DMS79 treated with DMSO at 0.1 percent for 48 hours (cell line): ENCODE measurements around the gene RPP25L.

ENCODE experiments used
- DNase-seq: peaks from one replicate; lab custom pipeline; 2025; lab: John Stamatoyannopoulos, UW

The RPP25L gene

DNA sequence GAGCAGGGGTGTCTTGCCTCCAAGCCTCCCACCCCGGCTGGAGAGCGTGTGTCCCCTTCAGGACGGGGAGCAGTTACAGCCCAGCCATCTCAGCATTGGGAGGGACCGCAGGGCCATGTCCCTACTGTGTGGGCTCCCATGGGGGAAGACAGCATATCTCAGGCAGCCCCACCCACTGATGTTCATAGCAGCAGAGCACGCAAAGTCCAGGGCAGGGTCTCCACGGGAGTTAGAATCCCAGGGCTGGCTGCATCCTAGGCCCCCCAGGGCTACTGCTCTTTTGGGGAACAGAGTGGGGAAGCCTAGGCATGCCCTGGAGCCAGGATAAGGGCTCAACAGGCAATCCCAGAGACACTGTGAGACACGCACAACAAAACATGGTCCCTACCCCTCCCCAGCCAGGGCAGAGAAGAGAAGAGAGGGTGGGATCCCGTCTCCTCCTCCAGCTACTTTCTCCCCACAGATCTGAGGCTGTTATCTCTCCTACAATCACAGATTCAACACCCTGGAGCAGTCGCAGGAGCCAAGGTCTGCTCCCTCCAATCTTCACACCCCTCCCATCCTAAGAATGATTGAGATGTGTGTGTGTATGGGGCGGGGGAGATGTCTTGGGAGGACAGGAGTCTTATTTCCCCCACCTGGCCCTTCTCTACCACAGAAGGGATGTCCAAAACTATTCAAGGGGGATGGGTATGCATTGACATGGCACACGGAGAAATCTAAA is 25.8 kb downstream of the RPP25L start:
- no peak for DNase-seq

- DNase-seq = no peak
These were observed 26.9 kb downstream of the RPP25L start for GRCh38 chr9:34584970-34585369.

GRCh38 chr9:34582787-34583186 is 29.1 kb downstream of the RPP25L start:
- no peak for DNase-seq

- no peak for DNase-seq
These were observed 30.6 kb downstream of the RPP25L start for GRCh38 chr9:34581318-34581717.

DNA sequence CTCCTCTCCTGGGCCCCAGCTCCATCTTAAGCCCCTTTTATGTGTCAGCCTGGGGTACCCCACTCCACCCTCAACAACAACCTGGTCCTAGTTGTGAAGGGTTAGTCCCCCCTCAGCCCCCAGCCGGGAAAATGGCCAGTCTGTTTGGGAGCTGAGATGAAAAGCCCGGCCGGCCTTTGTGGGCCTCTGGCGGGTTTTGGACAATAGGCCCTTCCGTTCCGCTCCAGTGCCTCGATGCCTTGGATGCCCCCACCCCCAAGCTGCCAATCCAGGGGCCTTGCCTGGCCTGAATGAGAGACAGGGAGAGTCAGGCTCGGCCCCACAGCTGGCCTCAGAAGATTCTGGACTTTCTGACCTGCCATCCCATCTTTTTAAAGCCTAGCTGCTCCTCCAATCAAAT is 31.5 kb downstream of the RPP25L start:
- no peak for DNase-seq

GRCh38 chr9:34579808-34580163 is 32.1 kb downstream of the RPP25L start:
- DNase-seq = no peak

- DNase-seq = no peak
These were observed 32.6 kb downstream of the RPP25L start for GRCh38 chr9:34579104-34579807.

DNA sequence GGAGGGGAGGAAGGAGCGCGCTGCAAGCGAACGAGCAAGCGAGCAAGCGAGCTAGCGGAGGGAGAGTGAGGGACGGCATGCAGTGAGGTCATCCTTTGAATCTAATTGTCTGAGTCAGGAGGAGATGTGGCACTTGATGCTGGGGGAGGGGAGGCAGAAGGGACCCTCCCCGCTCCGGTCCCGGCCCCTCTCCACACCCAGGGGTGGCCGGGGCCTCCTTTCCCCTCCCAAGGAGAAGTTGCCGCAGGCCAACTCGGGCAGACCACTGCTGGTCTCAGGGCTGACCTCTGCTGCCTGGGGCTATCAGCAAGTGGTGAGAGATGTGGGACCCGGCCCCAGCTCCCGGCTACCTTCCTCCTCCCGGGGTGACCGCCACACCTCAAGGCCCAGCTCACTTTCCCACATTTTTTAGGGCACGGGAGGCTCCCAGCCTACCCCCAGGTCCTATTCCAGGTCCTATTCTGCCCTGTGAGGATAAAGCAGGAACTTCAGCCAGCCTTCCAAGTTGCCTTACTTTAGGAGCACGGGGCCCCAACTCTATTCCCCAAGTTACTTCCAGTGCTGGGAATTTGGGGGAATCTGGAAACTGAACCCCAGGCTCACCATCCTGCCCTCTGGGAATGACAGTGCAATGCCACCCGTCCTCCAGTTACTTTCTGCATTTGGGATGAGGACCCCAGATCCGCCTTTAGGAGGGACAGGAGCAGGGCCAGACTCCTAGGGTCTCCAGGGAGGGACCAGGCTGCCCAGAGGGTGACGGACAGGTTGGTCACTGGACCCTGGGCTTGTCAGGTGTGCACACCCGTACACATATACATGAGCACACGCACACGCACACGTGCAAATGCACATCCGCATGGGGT is 33.4 kb downstream of the RPP25L start:
- DNase-seq = peak; percentile 36

GRCh38 chr9:34577400-34578240 is 34.3 kb downstream of the RPP25L start:
- DNase-seq = peak; percentile 16

DNA sequence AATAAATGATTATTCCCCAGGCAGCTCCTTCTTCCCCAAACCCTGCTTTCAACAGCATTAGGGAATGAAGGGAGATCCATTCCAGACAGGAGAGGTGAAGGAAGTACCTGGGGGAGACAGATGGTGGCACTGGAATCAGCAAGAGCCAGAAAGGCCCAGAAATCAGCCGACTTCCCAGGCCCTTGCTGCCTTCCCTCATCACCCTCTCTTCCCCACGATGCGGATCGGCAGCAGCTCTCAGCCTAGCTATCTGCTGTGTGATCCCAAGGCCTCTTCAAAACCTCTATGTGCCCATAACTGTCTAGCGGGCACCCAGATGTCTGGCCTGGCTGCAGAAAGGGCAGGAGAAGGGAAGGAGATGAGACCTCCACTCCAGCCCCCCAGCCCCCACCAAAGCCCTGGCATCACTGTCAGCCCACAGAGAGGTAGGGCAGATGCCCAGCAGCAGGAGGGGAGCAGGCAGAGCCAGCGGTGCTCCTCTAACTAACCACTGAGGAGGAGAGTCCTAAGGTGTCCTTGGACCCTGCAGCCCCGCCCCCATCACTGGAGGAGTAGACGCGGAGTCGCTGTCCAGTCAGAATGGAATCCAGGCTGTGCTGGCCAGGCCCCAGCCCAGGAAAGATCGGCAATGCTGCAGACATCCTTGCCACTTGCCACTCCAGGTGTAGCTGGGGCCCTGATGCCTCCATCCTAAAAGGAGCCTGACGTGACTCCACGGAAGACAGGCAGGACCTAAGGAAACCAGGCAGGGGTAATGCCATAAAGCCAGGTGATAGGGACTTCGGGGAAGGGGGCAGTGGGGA is 35.1 kb downstream of the RPP25L start:
- DNase-seq = no peak

DNA sequence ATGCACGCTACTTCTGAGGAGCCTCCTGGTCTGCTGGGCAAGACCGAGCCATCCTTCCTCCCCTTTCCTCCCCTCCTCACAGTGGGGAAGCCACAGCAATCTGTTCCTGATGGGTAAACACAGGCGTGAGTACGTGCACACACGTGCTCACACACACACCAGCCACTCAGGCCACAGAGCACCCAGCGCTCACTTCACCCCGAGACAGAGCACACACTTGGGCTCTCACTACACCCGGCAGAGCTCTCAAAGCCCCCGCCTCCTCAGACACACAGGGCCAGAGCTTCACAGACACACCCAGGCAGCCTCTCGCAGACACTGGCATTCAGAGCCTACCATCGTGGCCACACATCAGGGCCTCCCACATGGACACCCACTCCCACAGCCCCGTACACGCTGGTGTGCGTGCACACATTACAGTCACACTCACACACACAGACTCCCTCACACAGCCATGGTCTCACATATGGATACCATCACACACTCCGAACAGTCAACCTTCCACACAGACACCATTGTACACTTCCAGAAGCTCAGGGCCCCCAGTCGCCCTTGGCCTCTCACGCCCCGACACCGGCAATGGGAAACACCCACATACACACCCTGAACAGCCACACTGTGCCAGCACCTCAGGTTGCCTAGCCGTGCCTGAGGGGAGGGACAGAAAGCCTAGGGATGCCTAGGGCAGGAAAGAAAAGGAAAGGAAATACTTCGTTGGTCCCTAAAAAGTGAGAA is 35.9 kb downstream of the RPP25L start:
- no peak for DNase-seq

DNA sequence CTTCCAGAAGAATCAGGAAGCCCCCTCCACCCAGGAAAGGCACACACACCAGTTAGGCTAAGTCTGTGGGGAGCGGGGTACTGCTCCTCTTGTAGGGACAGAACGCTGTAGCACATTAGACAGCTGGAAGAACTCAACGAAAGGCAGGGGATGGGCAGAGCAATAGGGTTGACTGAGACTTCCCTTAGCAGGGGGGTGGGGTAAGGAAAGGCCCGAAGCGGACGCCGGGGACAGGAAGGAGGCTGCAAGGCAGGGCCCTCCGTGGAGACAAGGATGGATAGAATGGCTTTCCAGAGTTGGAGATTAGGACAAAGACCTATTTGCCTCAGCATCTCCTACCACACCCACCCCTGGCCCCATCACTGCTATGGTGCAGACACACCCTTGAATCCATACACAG is 36.7 kb downstream of the RPP25L start:
- no peak for DNase-seq

- no peak for DNase-seq
These were observed 37.3 kb downstream of the RPP25L start for GRCh38 chr9:34574571-34574970.

DNA sequence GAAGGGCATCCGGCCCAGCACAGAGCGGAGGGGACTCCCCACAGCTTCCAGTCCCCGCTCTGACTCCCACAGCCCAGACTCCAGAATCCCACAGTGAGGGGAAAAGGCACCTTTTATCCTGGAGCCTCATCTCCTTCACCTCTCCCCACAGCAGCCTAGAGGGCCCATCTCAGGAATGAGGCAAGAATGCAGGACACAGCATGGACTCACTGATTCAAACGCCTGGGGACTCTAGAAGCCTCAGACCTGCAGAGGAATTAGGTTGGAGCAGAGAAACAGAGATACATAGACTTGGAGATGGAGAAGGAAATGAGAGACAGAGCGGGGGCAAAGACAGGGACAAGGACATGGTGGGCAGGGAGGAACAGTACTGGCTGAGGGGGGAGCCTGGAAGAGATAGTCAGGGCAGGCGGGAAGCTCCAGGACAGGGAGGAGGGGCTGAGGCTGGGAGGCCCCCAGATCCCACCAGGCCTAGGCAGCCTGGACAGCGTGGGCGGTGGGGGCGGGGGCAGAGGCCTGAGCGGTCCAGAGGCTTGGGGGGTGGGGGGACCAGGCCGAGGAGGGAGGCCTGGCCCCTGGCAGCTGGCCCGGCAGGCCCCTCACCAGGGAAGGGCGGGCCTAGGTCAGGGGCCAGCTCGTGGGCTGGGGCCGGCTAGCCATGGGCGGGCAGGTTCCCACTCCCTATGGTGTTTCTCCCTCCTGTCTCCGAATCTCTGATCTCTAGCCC is 38.1 kb downstream of the RPP25L start:
- DNase-seq = no peak

- DNase-seq = no peak
These were observed 39.3 kb downstream of the RPP25L start for GRCh38 chr9:34572628-34573027.

GRCh38 chr9:34572092-34572491 is 39.8 kb downstream of the RPP25L start:
- DNase-seq = no peak

GRCh38 chr9:34571481-34571810 is 40.5 kb downstream of the RPP25L start:
- no peak for DNase-seq

- no peak for DNase-seq
These were observed 41.0 kb downstream of the RPP25L start for GRCh38 chr9:34570809-34571480.

- DNase-seq = no peak
These were observed 41.5 kb downstream of the RPP25L start for GRCh38 chr9:34570376-34570775.
